ENCODE data around the gene RAI1.

Gene RAI1

DNA sequence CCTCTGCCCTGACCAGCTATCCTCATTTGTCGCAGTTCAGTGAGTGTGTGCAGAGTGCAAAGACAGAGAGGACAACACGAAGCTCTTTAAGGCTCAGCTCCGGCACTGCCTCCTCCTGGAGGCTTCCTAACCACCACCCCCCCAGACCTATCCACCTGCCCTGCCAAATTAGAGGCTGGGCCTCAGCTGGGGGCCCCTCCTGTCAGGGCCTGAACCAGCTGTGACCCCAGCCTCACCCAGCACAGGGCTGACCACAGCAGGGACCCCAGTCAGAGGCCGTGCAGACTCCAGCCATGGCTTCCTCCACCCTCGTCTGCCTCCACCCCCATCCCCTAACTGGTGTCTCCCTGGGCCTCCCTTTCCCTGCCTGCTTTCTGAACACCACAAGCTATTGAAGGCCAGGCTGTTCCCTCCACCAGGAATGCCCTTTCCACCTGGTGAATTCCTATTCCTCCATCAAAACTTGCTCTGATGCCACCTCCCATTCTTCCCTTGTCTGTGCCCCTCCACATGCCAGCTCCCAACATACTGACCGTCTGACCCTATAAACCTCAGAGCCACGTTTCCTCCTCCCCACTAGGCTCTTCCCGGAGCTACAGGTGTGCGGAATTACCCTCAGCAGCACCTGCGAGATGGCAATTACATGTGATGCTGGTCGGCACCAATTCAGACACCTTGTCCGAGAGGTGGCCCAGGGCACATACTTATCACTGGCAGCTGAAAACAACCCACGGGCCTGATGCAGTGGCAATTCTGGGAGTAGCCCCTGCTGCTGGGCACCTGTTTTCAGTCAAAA, 146.8 kb downstream of the RAI1 start (continued):
- TF ChIP-seq, protein P1, sequence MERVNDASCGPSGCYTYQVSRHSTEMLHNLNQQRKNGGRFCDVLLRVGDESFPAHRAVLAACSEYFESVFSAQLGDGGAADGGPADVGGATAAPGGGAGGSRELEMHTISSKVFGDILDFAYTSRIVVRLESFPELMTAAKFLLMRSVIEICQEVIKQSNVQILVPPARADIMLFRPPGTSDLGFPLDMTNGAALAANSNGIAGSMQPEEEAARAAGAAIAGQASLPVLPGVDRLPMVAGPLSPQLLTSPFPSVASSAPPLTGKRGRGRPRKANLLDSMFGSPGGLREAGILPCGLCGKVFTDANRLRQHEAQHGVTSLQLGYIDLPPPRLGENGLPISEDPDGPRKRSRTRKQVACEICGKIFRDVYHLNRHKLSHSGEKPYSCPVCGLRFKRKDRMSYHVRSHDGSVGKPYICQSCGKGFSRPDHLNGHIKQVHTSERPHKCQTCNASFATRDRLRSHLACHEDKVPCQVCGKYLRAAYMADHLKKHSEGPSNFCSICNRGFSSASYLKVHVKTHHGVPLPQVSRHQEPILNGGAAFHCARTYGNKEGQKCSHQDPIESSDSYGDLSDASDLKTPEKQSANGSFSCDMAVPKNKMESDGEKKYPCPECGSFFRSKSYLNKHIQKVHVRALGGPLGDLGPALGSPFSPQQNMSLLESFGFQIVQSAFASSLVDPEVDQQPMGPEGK (CRISPR knock-in tag; IDR thresholded peaks at IDR 0.05; ENCODE audit: borderline replicate concordance): no peak
- TF ChIP-seq OSR1 (CRISPR knock-in tag; IDR thresholded peaks at IDR 0.05) (no peak), ZFP30 (CRISPR knock-in tag; IDR thresholded peaks at IDR 0.05) (no peak), ZC3H10 (CRISPR knock-in tag; IDR thresholded peaks at IDR 0.05) (no peak), RARB (CRISPR knock-in tag; IDR thresholded peaks at IDR 0.05) (no peak), ESRRG (CRISPR knock-in tag; IDR thresholded peaks at IDR 0.05) (no peak), PPARA (CRISPR knock-in tag; IDR thresholded peaks at IDR 0.05; ENCODE audit: borderline replicate concordance) (no peak)
- TF ChIP-seq, protein P2, sequence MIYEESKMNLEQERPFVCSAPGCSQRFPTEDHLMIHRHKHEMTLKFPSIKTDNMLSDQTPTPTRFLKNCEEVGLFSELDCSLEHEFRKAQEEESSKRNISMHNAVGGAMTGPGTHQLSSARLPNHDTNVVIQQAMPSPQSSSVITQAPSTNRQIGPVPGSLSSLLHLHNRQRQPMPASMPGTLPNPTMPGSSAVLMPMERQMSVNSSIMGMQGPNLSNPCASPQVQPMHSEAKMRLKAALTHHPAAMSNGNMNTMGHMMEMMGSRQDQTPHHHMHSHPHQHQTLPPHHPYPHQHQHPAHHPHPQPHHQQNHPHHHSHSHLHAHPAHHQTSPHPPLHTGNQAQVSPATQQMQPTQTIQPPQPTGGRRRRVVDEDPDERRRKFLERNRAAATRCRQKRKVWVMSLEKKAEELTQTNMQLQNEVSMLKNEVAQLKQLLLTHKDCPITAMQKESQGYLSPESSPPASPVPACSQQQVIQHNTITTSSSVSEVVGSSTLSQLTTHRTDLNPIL (CRISPR knock-in tag; IDR thresholded peaks at IDR 0.05; ENCODE audit: low read depth): no peak

DNA sequence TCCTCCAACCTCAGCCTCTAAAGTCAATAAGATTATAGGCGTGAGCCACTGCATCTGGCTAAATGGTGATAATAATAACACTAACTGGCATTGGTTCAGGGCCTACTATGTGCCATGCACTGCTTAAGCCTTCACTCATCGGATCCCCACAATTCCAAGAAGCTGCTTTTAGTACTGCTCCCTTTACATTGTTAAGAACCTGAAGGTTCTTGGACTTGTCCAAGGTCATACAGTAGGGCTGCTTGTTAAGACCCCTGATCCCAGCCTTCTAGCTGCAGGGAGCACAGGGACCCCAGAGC, 149.0 kb downstream of the RAI1 start:
- no peak for TF ChIP-seq GLIS3 (CRISPR knock-in tag; IDR thresholded peaks at IDR 0.05)
- TF ChIP-seq, protein P3, sequence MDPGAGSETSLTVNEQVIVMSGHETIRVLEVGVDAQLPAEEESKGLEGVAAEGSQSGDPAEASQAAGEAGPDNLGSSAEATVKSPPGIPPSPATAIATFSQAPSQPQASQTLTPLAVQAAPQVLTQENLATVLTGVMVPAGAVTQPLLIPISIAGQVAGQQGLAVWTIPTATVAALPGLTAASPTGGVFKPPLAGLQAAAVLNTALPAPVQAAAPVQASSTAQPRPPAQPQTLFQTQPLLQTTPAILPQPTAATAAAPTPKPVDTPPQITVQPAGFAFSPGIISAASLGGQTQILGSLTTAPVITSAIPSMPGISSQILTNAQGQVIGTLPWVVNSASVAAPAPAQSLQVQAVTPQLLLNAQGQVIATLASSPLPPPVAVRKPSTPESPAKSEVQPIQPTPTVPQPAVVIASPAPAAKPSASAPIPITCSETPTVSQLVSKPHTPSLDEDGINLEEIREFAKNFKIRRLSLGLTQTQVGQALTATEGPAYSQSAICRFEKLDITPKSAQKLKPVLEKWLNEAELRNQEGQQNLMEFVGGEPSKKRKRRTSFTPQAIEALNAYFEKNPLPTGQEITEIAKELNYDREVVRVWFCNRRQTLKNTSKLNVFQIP (CRISPR knock-in tag; IDR thresholded peaks at IDR 0.05; ENCODE audit: borderline replicate concordance, low read depth): no peak
- no peak for TF ChIP-seq CSDC2 (CRISPR knock-in tag; IDR thresholded peaks at IDR 0.05)
- ATAC-seq: no peak

DNA sequence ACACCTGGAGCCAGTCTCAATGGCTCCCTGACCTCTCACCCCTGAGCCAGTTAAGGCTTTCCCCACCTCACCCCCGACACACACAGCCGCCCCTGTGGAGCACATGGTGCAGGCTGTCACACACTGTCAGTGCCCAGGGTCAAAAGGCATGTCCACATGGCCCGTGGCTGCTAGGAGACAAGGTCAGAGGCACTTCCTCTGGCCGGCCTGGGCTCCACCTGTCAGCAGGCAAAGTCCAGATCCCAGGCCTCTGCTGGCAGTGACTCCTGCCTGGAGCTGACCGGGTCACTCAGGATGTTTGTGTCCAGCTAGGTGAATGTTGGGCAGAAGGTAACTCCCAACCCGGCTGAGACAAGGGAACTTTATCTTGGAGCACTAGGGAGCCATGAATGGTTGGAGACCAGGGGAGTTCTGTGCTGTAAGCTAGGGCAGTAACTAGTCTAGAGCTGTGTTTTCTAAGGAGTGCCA, 149.5 kb downstream of the RAI1 start:
- TF ChIP-seq ISL1 (CRISPR knock-in tag; IDR thresholded peaks at IDR 0.05): no peak
- TF ChIP-seq ARNTL (CRISPR knock-in tag; IDR thresholded peaks at IDR 0.05; ENCODE audit: borderline replicate concordance, low read depth): no peak
- TF ChIP-seq ZC3H10 (CRISPR knock-in tag; IDR thresholded peaks at IDR 0.05): no peak
- TF ChIP-seq BACH2 (CRISPR knock-in tag; IDR thresholded peaks at IDR 0.05; ENCODE audit: borderline replicate concordance): no peak
- TF ChIP-seq ZNF565 (CRISPR knock-in tag; conservative IDR thresholded peaks at IDR 0.05; ENCODE audit: low read depth): no peak
- no peak for TF ChIP-seq ZFP3 (CRISPR knock-in tag; IDR thresholded peaks at IDR 0.05)
- TF ChIP-seq TCF4 (CRISPR knock-in tag; IDR thresholded peaks at IDR 0.05; ENCODE audit: borderline replicate concordance): no peak
- TF ChIP-seq, protein P1 (CRISPR knock-in tag; IDR thresholded peaks at IDR 0.05; ENCODE audit: borderline replicate concordance): no peak
- TF ChIP-seq, protein P4, sequence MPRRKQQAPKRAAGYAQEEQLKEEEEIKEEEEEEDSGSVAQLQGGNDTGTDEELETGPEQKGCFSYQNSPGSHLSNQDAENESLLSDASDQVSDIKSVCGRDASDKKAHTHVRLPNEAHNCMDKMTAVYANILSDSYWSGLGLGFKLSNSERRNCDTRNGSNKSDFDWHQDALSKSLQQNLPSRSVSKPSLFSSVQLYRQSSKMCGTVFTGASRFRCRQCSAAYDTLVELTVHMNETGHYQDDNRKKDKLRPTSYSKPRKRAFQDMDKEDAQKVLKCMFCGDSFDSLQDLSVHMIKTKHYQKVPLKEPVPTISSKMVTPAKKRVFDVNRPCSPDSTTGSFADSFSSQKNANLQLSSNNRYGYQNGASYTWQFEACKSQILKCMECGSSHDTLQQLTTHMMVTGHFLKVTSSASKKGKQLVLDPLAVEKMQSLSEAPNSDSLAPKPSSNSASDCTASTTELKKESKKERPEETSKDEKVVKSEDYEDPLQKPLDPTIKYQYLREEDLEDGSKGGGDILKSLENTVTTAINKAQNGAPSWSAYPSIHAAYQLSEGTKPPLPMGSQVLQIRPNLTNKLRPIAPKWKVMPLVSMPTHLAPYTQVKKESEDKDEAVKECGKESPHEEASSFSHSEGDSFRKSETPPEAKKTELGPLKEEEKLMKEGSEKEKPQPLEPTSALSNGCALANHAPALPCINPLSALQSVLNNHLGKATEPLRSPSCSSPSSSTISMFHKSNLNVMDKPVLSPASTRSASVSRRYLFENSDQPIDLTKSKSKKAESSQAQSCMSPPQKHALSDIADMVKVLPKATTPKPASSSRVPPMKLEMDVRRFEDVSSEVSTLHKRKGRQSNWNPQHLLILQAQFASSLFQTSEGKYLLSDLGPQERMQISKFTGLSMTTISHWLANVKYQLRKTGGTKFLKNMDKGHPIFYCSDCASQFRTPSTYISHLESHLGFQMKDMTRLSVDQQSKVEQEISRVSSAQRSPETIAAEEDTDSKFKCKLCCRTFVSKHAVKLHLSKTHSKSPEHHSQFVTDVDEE (CRISPR knock-in tag; IDR thresholded peaks at IDR 0.05): no peak
- TF ChIP-seq SNAI2 (CRISPR knock-in tag; IDR thresholded peaks at IDR 0.05): no peak
- no peak for TF ChIP-seq OSR1 (CRISPR knock-in tag; IDR thresholded peaks at IDR 0.05)
- TF ChIP-seq GLIS3 (CRISPR knock-in tag; IDR thresholded peaks at IDR 0.05): no peak
- TF ChIP-seq, protein P5, sequence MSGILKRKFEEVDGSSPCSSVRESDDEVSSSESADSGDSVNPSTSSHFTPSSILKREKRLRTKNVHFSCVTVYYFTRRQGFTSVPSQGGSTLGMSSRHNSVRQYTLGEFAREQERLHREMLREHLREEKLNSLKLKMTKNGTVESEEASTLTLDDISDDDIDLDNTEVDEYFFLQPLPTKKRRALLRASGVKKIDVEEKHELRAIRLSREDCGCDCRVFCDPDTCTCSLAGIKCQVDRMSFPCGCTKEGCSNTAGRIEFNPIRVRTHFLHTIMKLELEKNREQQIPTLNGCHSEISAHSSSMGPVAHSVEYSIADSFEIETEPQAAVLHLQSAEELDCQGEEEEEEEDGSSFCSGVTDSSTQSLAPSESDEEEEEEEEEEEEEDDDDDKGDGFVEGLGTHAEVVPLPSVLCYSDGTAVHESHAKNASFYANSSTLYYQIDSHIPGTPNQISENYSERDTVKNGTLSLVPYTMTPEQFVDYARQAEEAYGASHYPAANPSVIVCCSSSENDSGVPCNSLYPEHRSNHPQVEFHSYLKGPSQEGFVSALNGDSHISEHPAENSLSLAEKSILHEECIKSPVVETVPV (CRISPR knock-in tag; IDR thresholded peaks at IDR 0.05): no peak
- TF ChIP-seq ZNF8 (CRISPR knock-in tag; IDR thresholded peaks at IDR 0.05): no peak
- TF ChIP-seq ZNF70 (CRISPR knock-in tag; IDR thresholded peaks at IDR 0.05): no peak
- no peak for TF ChIP-seq RARB (CRISPR knock-in tag; IDR thresholded peaks at IDR 0.05)
- no peak for TF ChIP-seq TOX (CRISPR knock-in tag; IDR thresholded peaks at IDR 0.05; ENCODE audit: borderline replicate concordance)
- no peak for ATAC-seq

All from SK-N-SH treated with all-trans-retinoic acid at 6 μM for 48 hours (cell line).